IPS DF 6.9 (cell line): ENCODE measurements around the gene ANKRD33B.
A peak's percentile ranks its signal among the peaks of the same experiment; 100 is the strongest.

Experiments
- DNase-seq: peaks from one replicate; pipeline ENCODE4 v3.0.0-alpha.2; 2013; ENCODE audit warnings: low read depth, low spot score
- H3K27ac ChIP-seq: one replicate; pipeline ENCODE4 v1.5.1; 2013; ENCODE audit warnings: low read length, control low read depth
- H3K27me3 ChIP-seq: 2 replicates; pipeline ENCODE4 v1.6.1; 2013; ENCODE audit warnings: mild to moderate bottlenecking, low read length; ENCODE audit not compliant: control insufficient read depth, insufficient read depth
- H3K36me3 ChIP-seq: 2 replicates; pipeline ENCODE4 v1.6.1; 2013; ENCODE audit warnings: low read length; ENCODE audit not compliant: control insufficient read depth, insufficient read depth
- H3K4me1 ChIP-seq: 2 replicates; pipeline ENCODE4 v1.6.1; 2013; ENCODE audit warnings: low read length; ENCODE audit not compliant: control insufficient read depth, insufficient read depth
- H3K4me3 ChIP-seq: 2 replicates; pipeline ENCODE4 v1.5.1; 2013; ENCODE audit warnings: mild to moderate bottlenecking, low read length
- H3K9me3 ChIP-seq: 2 replicates; pipeline ENCODE4 v1.6.1; 2013; ENCODE audit warnings: low read length, inconsistent platforms; ENCODE audit not compliant: control insufficient read depth, insufficient read depth
- WGBS: extraction: QIAGEN DNeasy Blood & Tissue Kit; methylation state at CpG from one replicate; pipeline ENCODE4 v1.1.7; 2013; ENCODE audit warnings: mixed read lengths, missing lambda C conversion rate; ENCODE audit not compliant: insufficient read length, insufficient coverage; 5-methylcytosine and 5-hydroxymethylcytosine counted together

ANKRD33B gene

GRCh38 chr5:10686890-10687289 lies 123.0 kb downstream of the ANKRD33B start:
- H3K27ac ChIP-seq, result no peak overlapping the region
- H3K4me3 ChIP-seq, result no peak overlapping the region
- no peaks in the 10 kb centered on the region for H3K9me3 ChIP-seq
- no peaks in the 10 kb centered on the region for H3K27me3 ChIP-seq
- DNase-seq, result no peak
- H3K36me3 ChIP-seq, result no peaks in the 10 kb centered on the region
- H3K4me1 ChIP-seq, result peaks cover 2% of the 10 kb centered on the region; the same call in 1 of the 2 replicates
- WGBS, result no CpG with 5 or more reads among the region's 2 CpGs

GRCh38 chr5:10688651-10689171 lies 124.8 kb downstream of the ANKRD33B start:
- H3K27ac ChIP-seq, result no peak overlapping the region
- DNase-seq, result no peak
- H3K27me3 ChIP-seq, result no peaks in the 10 kb centered on the region
- H3K4me1 ChIP-seq, result peaks cover 2% of the 10 kb centered on the region; the same call in 1 of the 2 replicates
- no peaks in the 10 kb centered on the region for H3K9me3 ChIP-seq
- no peak overlapping the region for H3K4me3 ChIP-seq
- no peaks in the 10 kb centered on the region for H3K36me3 ChIP-seq
- whole genome bisulfite sequencing, result no CpG with 5 or more reads among the region's 13 CpGs

GRCh38 chr5:10689391-10690081 lies 125.7 kb downstream of the ANKRD33B start:
- Histone ChIP-seq H3K4me1 (peaks cover 2% of the 10 kb centered on the region; the same call in 1 of the 2 replicates), H3K27me3 (no peaks in the 10 kb centered on the region), H3K27ac (no peak overlapping the region), H3K4me3 (no peak overlapping the region), H3K9me3 (no peaks in the 10 kb centered on the region), H3K36me3 (no peaks in the 10 kb centered on the region)
- no CpG with 5 or more reads among the region's 11 CpGs for WGBS
- DNase-seq, result peak; percentile 31

- no peak overlapping the region for H3K27ac ChIP-seq
- no CpG with 5 or more reads among the region's 14 CpGs for WGBS
- no peaks in the 10 kb centered on the region for H3K27me3 ChIP-seq
- peaks cover 2% of the 10 kb centered on the region; the same call in 1 of the 2 replicates for H3K4me1 ChIP-seq
- no peaks in the 10 kb centered on the region for H3K36me3 ChIP-seq
- DNase-seq, result no peak
- H3K9me3 ChIP-seq, result no peaks in the 10 kb centered on the region
- no peak overlapping the region for H3K4me3 ChIP-seq
Measured at GRCh38 chr5:10690460-10691440, 126.9 kb downstream of the ANKRD33B start.

- Histone ChIP-seq H3K36me3 (no peaks in the 10 kb centered on the region), H3K27ac (no peak overlapping the region), H3K4me3 (no peak overlapping the region), H3K4me1 (peaks cover 2% of the 10 kb centered on the region; the same call in 1 of the 2 replicates), H3K27me3 (no peaks in the 10 kb centered on the region), H3K9me3 (no peaks in the 10 kb centered on the region)
- DNase-seq, result no peak
- no CpG with 5 or more reads among the region's 16 CpGs for WGBS
Measured at GRCh38 chr5:10691826-10692785, 128.2 kb downstream of the ANKRD33B start.

- no peaks in the 10 kb centered on the region for H3K9me3 ChIP-seq
- no peak overlapping the region for H3K27ac ChIP-seq
- H3K4me3 ChIP-seq, result no peak overlapping the region
- H3K36me3 ChIP-seq, result no peaks in the 10 kb centered on the region
- DNase-seq, result peak; percentile 43
- H3K4me1 ChIP-seq, result peaks cover 5% of the 10 kb centered on the region
- no CpG with 5 or more reads among the region's 14 CpGs for WGBS
- no peaks in the 10 kb centered on the region for H3K27me3 ChIP-seq
Measured at GRCh38 chr5:10695055-10695649, 131.3 kb downstream of the ANKRD33B start.

- Histone ChIP-seq H3K4me1 (peaks cover 11% of the 10 kb centered on the region), H3K36me3 (no peaks in the 10 kb centered on the region), H3K9me3 (no peaks in the 10 kb centered on the region), H3K27ac (no peak overlapping the region), H3K27me3 (no peaks in the 10 kb centered on the region), H3K4me3 (no peak overlapping the region)
- WGBS, result no CpG with 5 or more reads among the region's 7 CpGs
- no peak for DNase-seq
Measured at GRCh38 chr5:10695759-10696543, 132.1 kb downstream of the ANKRD33B start.

GRCh38 chr5:10699281-10699874 lies 135.5 kb downstream of the ANKRD33B start:
- WGBS, result no CpG with 5 or more reads among the region's 5 CpGs
- H3K27ac ChIP-seq, result no peak overlapping the region

GRCh38 chr5:10699987-10700386 lies 136.1 kb downstream of the ANKRD33B start:
- no peaks in the 10 kb centered on the region for H3K27me3 ChIP-seq
- no peak overlapping the region for H3K27ac ChIP-seq
- no peaks in the 10 kb centered on the region for H3K9me3 ChIP-seq
- no CpG with 5 or more reads among the region's 8 CpGs for WGBS
- DNase-seq, result no peak
- no peak overlapping the region for H3K4me3 ChIP-seq
- no peaks in the 10 kb centered on the region for H3K36me3 ChIP-seq
- H3K4me1 ChIP-seq, result peaks cover 15% of the 10 kb centered on the region

More at GRCh38 chr5:10699281-10699874, 135.5 kb downstream of the ANKRD33B start:
- no peaks in the 10 kb centered on the region for H3K36me3 ChIP-seq
- no peaks in the 10 kb centered on the region for H3K9me3 ChIP-seq
- H3K4me3 ChIP-seq, result no peak overlapping the region
- H3K4me1 ChIP-seq, result peaks cover 13% of the 10 kb centered on the region
- DNase-seq, result no peak
- no peaks in the 10 kb centered on the region for H3K27me3 ChIP-seq
